Keratinocyte (primary cell): Measurements from ENCODE around the gene SACM1L. TPM values are rescaled to one million over a fixed set of nuclear protein-coding genes. Genes with fewer than 3 reads are reported as not detected.

Experiments
- DNase-seq: peaks from one replicate; pipeline ENCODE4 v3.0.0-alpha.2; 2011; ENCODE audit warnings: low read depth, missing footprints, low spot score
- FAIRE-seq: peaks from 2 replicates; lab custom pipeline; 2011; peaks lifted over from hg19 to GRCh38; lab: Jason Lieb, UNC
- H2AFZ ChIP-seq: 2 replicates; pipeline ENCODE4 v1.6.0; 2012; ENCODE audit warnings: low read length, control low read depth, inconsistent platforms; ENCODE audit not compliant: control insufficient read depth
- H3K27ac ChIP-seq: 2 replicates; pipeline ENCODE4 v1.5.1; 2011; ENCODE audit warnings: low read length; ENCODE audit not compliant: control insufficient read depth, insufficient read depth
- H3K27me3 ChIP-seq: 3 replicates; pipeline ENCODE4 v1.6.0; 2011; ENCODE audit warnings: low read length; ENCODE audit not compliant: control insufficient read depth, insufficient read depth; ENCODE audit errors: extremely low read depth
- H3K36me3 ChIP-seq, 2 experiments: 2 replicates in 1 of 2; 3 replicates in 1 of 2; pipeline ENCODE4 v1.5.1; 2011; ENCODE audit warnings: low read length in 2 of 2, mild to moderate bottlenecking in 1 of 2; ENCODE audit not compliant: control insufficient read depth in 2 of 2, insufficient read depth in 2 of 2; ENCODE audit errors: extremely low read depth in 1 of 2
- H3K4me1 ChIP-seq: 3 replicates; pipeline ENCODE4 v1.5.1; 2011; ENCODE audit warnings: low read length; ENCODE audit not compliant: control insufficient read depth, insufficient read depth; ENCODE audit errors: extremely low read depth
- H3K4me2 ChIP-seq: 3 replicates; pipeline ENCODE4 v1.6.0; 2011; ENCODE audit warnings: low read depth, low read length; ENCODE audit not compliant: control insufficient read depth, insufficient read depth; ENCODE audit errors: extremely low read depth
- H3K4me3 ChIP-seq, 3 experiments: fragments of 200-600 bp in 1 of 3; sonication (generic) in 1 of 3; 2 replicates in 2 of 3; 3 replicates in 1 of 3; pipeline ENCODE4 v1.5.1; 2011 to 2016; ENCODE audit warnings: low read length in 3 of 3, mild to moderate bottlenecking in 3 of 3, control low read depth in 2 of 3, inconsistent platforms in 1 of 3, low read depth in 1 of 3, mixed read lengths in 1 of 3, mixed run types in 1 of 3, moderate library complexity in 1 of 3; ENCODE audit not compliant: control insufficient read depth in 2 of 3, insufficient read depth in 2 of 3; ENCODE audit errors: extremely low read depth in 1 of 3
- H3K79me2 ChIP-seq: 2 replicates; pipeline ENCODE4 v1.6.0; 2012; ENCODE audit warnings: low read length; ENCODE audit not compliant: control insufficient read depth, insufficient read depth
- H3K9ac ChIP-seq: 3 replicates; pipeline ENCODE4 v1.6.0; 2011; ENCODE audit warnings: low read length; ENCODE audit not compliant: control insufficient read depth, insufficient read depth; ENCODE audit errors: extremely low read depth
- H3K9me1 ChIP-seq: 3 replicates; pipeline ENCODE4 v1.6.0; 2011; ENCODE audit warnings: low read length; ENCODE audit not compliant: control insufficient read depth, insufficient read depth; ENCODE audit errors: extremely low read depth
- H3K9me3 ChIP-seq: 2 replicates; pipeline ENCODE4 v1.5.1; 2012; ENCODE audit warnings: low read depth, low read length; ENCODE audit not compliant: control insufficient read depth
- H4K20me1 ChIP-seq: 3 replicates; pipeline ENCODE4 v1.6.0; 2011; ENCODE audit warnings: low read length; ENCODE audit not compliant: control insufficient read depth, insufficient read depth; ENCODE audit errors: extremely low read depth
- CTCF ChIP-seq, 3 experiments: IDR thresholded peaks in 1 of 3; conservative IDR thresholded peaks in 1 of 3; optimal IDR thresholded peaks in 1 of 3; 2 replicates in 2 of 3; 3 replicates in 1 of 3; pipeline versions ENCODE3 to v1.5.1; 2011; ENCODE audit warnings: low read length in 3 of 3, mild to moderate bottlenecking in 3 of 3, moderate library complexity in 2 of 3, control low read depth in 1 of 3, inconsistent platforms in 1 of 3; ENCODE audit not compliant: insufficient read depth in 2 of 3; ENCODE audit errors: extremely low read depth in 1 of 3
- EZH2 ChIP-seq: IDR thresholded peaks from one replicate; pipeline ENCODE4 v1.6.1; 2012; ENCODE audit warnings: inconsistent platforms, mild to moderate bottlenecking, low read length, moderate library complexity
- dilution Hi-C: fragments of 300-500 bp; cut with MboI; formaldehyde crosslinking; loops from one replicate; pipeline ENCODE4 v1.7.0; 2020; ENCODE audit warnings: low sequenced_read_pairs; ENCODE audit not compliant: extremely low pct_ligation_motif_present
- polyA plus RNA-seq, 5 experiments: library from polyadenylated mRNA; depleted of rRNA in 3 of 5; stranded (reverse) in 3 of 5; stranded (forward) in 1 of 5; unstranded in 1 of 5; fragments of >200 nt; gene quantifications; 1 replicate in 1 of 5; 2 replicates in 3 of 5; 3 replicates in 1 of 5; pipeline versions ENCODE4 v1.2.1 to v1.2.3, GENCODE V29; 2011 to 2012; ENCODE audit warnings: missing spikeins in 2 of 5, low read depth in 1 of 5, low replicate concordance in 1 of 5

The SACM1L gene
- polyA plus RNA-seq, 1 donor (not counting 4 experiments of a cell fraction or from before 2014, with no cell fraction given): 44.3 TPM

- peaks cover 8 to 13% of the 10 kb centered on the region in 2 experiments for H3K36me3 ChIP-seq
- H3K27me3 ChIP-seq: no peaks in the 10 kb centered on the region
- no peaks in the 10 kb centered on the region for H3K9me3 ChIP-seq
- no peaks in the 10 kb centered on the region for H3K9me1 ChIP-seq
- no peak overlapping the region for H3K4me3 ChIP-seq
- TF ChIP-seq CTCF (optimal IDR thresholded peaks at IDR 0.05 in 1 of 3, IDR thresholded peaks at IDR 0.05 in 1 of 3, conservative IDR thresholded peaks at IDR 0.05 in 1 of 3; ENCODE audit: extremely low read depth in 1 of 3, insufficient read depth in 2 of 3, low read length in 3 of 3) (no peak), EZH2 (no peak)
- no peak for DNase-seq
- peaks cover 15% of the 10 kb centered on the region for H3K79me2 ChIP-seq
- H2AFZ ChIP-seq: no peak overlapping the region
- no peak overlapping the region for H3K4me2 ChIP-seq
- FAIRE-seq: peak; percentile 43
- dilution Hi-C loops: no loop called here
- no peak overlapping the region for H3K9ac ChIP-seq
- no peak overlapping the region for H3K27ac ChIP-seq
- no peaks in the 10 kb centered on the region for H3K4me1 ChIP-seq
- H4K20me1 ChIP-seq: no peaks in the 10 kb centered on the region
Observed at GRCh38 chr3:45705839-45706808, 16.9 kb downstream of the SACM1L start.

GRCh38 chr3:45711931-45712330 lies 22.7 kb downstream of the SACM1L start:
- Histone ChIP-seq H2AFZ (no peak overlapping the region), H3K4me3 (no peak overlapping the region), H3K27me3 (no peaks in the 10 kb centered on the region), H3K36me3 (peaks cover 10 to 22% of the 10 kb centered on the region in 2 experiments), H3K27ac (no peak overlapping the region), H3K9ac (no peak overlapping the region), H3K4me1 (no peaks in the 10 kb centered on the region), H3K4me2 (no peak overlapping the region), H3K9me3 (no peaks in the 10 kb centered on the region), H4K20me1 (no peaks in the 10 kb centered on the region), H3K79me2 (no peaks in the 10 kb centered on the region), H3K9me1 (no peaks in the 10 kb centered on the region)
- DNase-seq (no peak), FAIRE-seq (no peak)
- dilution Hi-C loops: no loop called here
- TF ChIP-seq EZH2 (no peak), CTCF (optimal IDR thresholded peaks at IDR 0.05 in 1 of 3, IDR thresholded peaks at IDR 0.05 in 1 of 3, conservative IDR thresholded peaks at IDR 0.05 in 1 of 3; ENCODE audit: extremely low read depth in 1 of 3, insufficient read depth in 2 of 3, low read length in 3 of 3) (no peak)
